GM21381 (cell line): ENCODE data around the gene TMEM144.

ENCODE experiments used
- ATAC-seq: cut with Tn5 transposase; IDR thresholded peaks from one replicate; pipeline ENCODE4 v1.9.1; 2021; ENCODE audit warnings: mild to moderate bottlenecking, moderate library complexity; ENCODE audit not compliant: unreplicated experiment

The TMEM144 gene

GRCh38 chr4:158295053-158295452 is 84.8 kb downstream of the TMEM144 start:
- ATAC-seq, result no peak

- no peak for ATAC-seq
Observed at GRCh38 chr4:158297866-158298265, 87.6 kb downstream of the TMEM144 start.

- ATAC-seq, result no peak
Observed at GRCh38 chr4:158299459-158300007, 89.2 kb downstream of the TMEM144 start.

GRCh38 chr4:158300012-158300411 is 89.7 kb downstream of the TMEM144 start:
- ATAC-seq, result no peak

GRCh38 chr4:158302076-158302866 is 92.0 kb downstream of the TMEM144 start:
- no peak for ATAC-seq

GRCh38 chr4:158304694-158305093 is 94.4 kb downstream of the TMEM144 start:
- no peak for ATAC-seq
